Hepatocyte (in vitro differentiated cells): ENCODE data around the gene GTF3C2.
A peak's percentile ranks its signal among the peaks of the same experiment; 100 is the strongest.

Source experiments
- EZH2 ChIP-seq: fragments of 200-600 bp; sonication (generic); IDR thresholded peaks from 2 replicates; pipeline ENCODE4 v1.6.1; 2016; ENCODE audit warnings: antibody characterized with exemption, mild to moderate bottlenecking, borderline replicate concordance
- TF ChIP-seq, protein P1 (sequence below): fragments of 200-600 bp; sonication (generic); IDR thresholded peaks from 2 replicates; pipeline ENCODE4 v1.5.1; 2016; ENCODE audit warnings: antibody characterized with exemption, mild to moderate bottlenecking; ENCODE audit not compliant: poor library complexity

DNA sequence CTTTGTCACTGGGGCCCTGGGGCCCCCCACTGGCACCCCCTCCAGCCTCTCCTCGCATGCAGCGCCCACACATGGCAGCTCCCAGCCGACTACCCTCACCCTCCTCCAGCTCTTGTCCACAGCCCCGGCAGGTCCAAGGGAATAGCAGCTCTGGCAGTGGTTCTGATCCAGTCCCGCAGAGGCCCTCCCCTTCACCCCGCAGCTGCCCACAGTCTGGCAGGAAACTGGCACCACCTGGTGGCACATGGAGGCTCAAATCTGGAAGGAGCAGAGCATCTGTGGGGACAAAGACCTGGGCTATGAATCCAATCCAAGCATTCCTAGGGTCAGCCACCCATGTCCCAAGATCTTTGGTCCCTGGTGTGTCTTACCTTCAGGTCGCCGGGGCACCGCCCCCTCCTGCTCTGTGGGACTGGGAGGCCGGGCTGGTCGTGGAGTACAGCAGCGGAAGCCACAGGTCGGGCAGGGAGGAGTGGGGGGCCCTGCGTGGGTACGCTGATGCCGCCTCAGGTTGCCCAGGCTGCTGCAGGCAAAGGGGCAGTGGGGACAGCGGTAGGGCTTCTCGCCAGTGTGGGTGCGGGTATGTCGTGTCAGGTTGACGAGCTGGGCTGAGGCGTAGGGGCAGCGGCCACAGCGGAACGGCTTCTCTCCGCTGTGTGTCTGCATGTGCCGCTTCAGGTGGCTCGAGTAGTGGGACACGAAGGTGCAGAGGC lies 21.7 kb upstream of the GTF3C2 start:
- TF ChIP-seq, protein P1, sequence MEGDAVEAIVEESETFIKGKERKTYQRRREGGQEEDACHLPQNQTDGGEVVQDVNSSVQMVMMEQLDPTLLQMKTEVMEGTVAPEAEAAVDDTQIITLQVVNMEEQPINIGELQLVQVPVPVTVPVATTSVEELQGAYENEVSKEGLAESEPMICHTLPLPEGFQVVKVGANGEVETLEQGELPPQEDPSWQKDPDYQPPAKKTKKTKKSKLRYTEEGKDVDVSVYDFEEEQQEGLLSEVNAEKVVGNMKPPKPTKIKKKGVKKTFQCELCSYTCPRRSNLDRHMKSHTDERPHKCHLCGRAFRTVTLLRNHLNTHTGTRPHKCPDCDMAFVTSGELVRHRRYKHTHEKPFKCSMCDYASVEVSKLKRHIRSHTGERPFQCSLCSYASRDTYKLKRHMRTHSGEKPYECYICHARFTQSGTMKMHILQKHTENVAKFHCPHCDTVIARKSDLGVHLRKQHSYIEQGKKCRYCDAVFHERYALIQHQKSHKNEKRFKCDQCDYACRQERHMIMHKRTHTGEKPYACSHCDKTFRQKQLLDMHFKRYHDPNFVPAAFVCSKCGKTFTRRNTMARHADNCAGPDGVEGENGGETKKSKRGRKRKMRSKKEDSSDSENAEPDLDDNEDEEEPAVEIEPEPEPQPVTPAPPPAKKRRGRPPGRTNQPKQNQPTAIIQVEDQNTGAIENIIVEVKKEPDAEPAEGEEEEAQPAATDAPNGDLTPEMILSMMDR: peak; percentile 23
- no peak for TF ChIP-seq EZH2
